ENCODE data around the gene CYP4A11.
A peak's percentile ranks its signal among the peaks of the same experiment; 100 is the strongest.
"Not testable (repeated sequence)": the region's sequence is repeated elsewhere in the genome, so short reads cannot be mapped to it uniquely, and the experiment has no call there.

Gene CYP4A11, protein sequence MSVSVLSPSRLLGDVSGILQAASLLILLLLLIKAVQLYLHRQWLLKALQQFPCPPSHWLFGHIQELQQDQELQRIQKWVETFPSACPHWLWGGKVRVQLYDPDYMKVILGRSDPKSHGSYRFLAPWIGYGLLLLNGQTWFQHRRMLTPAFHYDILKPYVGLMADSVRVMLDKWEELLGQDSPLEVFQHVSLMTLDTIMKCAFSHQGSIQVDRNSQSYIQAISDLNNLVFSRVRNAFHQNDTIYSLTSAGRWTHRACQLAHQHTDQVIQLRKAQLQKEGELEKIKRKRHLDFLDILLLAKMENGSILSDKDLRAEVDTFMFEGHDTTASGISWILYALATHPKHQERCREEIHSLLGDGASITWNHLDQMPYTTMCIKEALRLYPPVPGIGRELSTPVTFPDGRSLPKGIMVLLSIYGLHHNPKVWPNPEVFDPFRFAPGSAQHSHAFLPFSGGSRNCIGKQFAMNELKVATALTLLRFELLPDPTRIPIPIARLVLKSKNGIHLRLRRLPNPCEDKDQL

DNA sequence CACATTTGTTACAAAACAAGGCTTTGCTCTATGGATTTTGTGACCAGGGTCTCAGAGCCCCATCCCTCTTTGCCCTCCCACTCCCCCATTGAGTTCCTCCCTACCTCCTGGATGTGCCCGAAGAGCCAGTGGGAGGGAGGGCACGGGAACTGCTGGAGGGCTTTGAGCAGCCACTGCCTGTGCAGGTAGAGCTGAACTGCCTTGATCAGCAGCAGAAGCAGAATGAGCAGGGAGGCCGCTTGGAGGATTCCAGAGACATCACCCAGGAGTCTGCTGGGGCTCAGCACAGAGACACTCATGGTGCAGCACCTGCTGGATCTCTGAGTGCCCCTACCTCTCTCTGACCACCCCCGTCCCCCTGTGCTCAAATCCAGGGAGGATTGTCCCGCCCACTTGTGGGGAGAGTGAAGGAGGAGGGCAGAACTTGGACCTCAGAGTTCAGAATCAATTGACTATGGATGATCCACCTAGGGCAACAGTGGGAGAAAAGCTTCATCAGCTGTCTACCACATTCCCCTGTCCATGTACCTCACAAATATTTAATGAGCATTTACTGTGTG is at the start of gene CYP4A11:
CYP4A11 (minus strand) TSS at position 342 of the 560 bp plus-strand sequence; CDS start at position 299, 43 bp downstream.
- no peak for DNase-seq (ENCODE audit: low read depth)
- TF ChIP-seq, protein P1, sequence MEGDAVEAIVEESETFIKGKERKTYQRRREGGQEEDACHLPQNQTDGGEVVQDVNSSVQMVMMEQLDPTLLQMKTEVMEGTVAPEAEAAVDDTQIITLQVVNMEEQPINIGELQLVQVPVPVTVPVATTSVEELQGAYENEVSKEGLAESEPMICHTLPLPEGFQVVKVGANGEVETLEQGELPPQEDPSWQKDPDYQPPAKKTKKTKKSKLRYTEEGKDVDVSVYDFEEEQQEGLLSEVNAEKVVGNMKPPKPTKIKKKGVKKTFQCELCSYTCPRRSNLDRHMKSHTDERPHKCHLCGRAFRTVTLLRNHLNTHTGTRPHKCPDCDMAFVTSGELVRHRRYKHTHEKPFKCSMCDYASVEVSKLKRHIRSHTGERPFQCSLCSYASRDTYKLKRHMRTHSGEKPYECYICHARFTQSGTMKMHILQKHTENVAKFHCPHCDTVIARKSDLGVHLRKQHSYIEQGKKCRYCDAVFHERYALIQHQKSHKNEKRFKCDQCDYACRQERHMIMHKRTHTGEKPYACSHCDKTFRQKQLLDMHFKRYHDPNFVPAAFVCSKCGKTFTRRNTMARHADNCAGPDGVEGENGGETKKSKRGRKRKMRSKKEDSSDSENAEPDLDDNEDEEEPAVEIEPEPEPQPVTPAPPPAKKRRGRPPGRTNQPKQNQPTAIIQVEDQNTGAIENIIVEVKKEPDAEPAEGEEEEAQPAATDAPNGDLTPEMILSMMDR (IDR thresholded peaks at IDR 0.05; ENCODE audit: insufficient read depth, low read depth, low read length, missing control alignments), result no peak
- H3K4me3 ChIP-seq (ENCODE audit: low read length), result no peak within 1 kb of the TSS

DNA sequence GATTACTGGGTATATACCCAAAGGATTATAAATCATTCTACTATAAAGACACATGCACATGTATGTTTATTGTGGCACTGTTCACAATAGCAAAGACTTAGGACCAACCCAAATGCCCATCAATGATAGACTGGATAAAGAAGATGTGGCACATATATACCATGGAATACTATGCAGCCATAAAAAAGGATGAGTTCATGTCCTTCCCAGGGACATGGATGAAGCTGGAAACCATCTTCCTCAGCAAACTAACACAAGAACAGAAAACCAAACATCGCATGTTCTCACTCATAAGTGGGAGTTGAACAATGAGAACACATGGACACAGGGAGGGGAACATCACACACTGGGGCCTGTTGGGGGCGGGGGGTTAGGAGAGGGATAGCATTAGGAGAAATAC is 49.3 kb upstream of the CYP4A11 start:
- DNase-seq (ENCODE audit: low read depth); H3K4me3 ChIP-seq (ENCODE audit: low read length): not testable (repeated sequence)

DNA sequence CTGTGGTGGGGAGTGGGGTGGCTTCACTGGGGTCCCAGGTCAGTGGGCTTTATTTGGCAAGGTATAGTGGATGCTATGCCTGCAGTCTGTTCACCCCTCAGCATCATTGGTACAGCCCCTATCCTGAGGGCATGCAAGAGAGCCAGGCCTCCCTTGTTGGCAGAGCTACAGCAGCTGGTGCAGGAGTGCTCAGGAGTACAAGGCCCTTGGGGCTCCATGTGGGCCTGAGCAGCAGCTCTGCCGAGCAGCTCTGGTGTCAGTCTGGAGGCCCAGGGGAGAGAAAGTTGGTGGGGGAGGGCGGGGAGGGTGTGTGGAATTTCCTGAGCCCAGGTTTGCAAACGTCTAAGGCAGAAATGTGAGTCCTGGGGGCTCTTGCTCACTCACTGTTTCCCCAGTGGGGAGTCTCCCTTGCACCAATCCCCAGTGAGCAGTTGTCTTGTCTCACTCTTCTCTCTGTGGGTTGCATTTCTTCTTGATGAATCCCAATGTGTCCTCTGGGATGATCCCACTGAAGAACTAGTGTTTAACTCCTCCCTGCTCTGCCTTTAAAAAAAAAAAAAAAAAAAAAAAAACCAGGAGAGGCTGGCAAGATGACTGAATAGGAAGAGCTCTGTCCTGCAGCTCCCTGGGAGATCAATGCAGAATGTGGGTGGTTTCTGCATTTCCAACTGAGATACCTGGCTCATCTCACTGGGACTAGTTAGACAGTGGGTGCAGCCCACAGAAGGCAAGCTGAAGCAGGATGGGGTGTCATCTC is 42.7 kb upstream of the CYP4A11 start:
- TF ChIP-seq, protein P1 (IDR thresholded peaks at IDR 0.05; ENCODE audit: insufficient read depth, low read depth, low read length, missing control alignments), result no peak
- H3K4me3 ChIP-seq (ENCODE audit: low read length), result no peak overlapping the region
- DNase-seq (ENCODE audit: low read depth), result no peak

DNA sequence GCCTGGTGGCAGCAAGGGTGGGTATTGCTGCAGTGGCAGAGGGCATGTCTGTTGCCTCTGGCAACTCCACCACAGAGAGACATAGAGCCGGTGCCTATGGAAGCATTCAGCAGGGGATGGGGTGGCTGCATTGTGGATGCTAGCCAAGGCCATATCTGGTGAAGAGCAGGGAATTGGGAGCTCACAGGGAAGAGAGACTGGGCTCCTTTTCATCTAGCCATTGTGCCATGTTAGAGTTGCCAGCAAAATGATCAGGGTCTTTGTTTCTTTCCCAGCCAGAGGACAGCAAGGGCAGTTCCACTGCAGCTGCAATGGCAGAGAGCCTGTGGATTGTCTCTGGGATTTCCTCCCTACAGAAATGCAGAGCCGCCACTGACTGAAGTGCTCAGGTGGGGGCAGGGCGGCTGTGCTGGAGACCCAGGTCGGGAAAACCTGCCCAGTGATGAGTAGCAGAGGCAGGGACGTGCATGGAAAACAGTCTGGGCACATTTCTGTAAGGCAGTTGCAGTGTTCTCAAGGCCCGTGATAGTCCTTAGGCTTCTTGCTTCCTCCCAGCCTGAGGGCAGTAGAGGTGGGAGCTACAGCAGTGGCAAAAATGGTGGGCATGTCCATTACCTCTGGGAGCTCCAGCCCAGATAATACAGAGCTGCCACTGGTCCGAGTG is 42.0 kb upstream of the CYP4A11 start:
- DNase-seq (ENCODE audit: low read depth), result no peak
- TF ChIP-seq, protein P1 (IDR thresholded peaks at IDR 0.05; ENCODE audit: insufficient read depth, low read depth, low read length, missing control alignments), result no peak
- H3K4me3 ChIP-seq (ENCODE audit: low read length), result no peak overlapping the region

DNA sequence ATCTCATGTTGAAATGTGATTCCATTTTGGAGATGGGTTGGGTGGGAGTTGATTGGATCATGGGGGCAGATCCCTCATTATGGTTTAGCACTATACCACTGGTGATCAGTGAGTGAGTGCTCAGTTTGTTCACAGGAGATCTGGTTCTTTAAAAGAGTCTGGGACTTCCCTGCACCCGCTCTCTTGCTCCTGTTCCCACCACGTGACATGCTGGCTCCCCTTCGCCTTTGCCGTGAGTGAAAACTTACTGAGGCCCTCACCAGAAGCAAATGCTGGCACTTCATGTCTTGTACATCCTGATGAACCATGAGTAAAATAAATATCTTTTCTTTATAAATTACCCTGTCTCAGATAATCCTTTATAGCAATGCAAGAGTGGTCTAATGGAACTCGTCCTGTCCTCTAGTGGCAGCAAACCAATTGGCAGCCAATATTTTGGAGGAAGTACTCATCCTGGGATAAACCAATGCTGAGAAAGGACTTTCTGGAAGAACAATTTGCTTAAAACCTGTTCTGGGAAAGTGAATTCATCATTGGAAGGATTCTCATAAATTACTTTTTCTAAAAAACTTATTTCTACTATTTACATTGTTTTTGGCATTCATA is 27.8 kb upstream of the CYP4A11 start:
- no peak for DNase-seq (ENCODE audit: low read depth)
- TF ChIP-seq, protein P1 (IDR thresholded peaks at IDR 0.05; ENCODE audit: insufficient read depth, low read depth, low read length, missing control alignments), result peak; percentile 38
- no peak overlapping the region for H3K4me3 ChIP-seq (ENCODE audit: low read length)

DNA sequence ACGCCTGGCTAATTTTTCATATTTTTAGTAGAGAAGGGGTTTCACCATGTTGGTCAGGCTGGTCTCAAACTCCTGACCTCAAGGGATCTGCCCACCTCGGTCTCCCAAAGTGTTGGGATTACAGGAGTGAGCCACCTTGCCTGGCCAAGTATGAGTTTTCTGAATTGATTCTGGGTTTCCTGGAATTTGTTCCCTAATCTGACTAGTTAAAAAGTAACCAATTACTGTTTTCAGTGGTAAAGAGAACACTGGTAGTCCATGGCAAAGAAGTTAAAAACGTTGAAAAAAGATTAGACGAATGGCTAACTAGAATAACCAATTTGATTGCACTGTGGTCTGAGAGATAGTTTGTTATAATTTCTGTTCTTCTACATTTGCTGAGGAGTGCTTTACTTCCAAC is 21.0 kb upstream of the CYP4A11 start:
- not testable (repeated sequence) for H3K4me3 ChIP-seq (ENCODE audit: low read length); DNase-seq (ENCODE audit: low read depth)

DNA sequence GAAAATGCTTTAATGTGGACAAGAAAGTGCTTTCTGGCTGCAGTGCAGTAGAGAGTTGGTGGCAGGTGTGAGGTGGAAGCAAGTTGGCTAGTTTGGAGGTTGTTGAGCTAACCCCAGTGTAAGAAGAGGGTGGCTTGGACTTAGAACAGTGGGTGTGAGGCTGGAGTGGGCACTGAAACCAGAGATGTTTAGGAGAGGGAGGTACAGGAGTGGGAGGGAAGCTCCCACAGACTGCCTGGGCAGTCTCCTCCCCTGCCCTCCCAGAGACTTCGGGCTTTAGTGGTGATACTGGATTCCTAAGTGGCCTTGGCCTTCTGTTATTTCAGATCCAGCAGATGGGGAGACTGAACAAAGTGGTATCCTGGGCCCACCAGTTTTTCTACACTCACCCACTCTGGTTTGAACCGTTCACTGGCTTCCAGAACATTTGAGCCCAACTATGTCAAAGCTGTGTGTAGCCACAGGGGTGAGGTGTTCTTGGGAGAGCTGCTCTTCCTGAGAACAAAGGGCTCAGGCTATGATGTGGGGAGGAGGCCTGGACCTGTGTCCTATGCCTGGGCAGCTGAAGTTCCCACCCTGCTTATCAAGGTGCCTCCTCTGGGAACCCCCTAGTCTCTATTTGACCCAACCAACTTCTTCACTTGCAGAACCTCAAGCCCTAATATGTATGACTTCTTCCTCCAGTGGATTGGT is 19.9 kb upstream of the CYP4A11 start:
- no peak for DNase-seq (ENCODE audit: low read depth)
- TF ChIP-seq, protein P1 (IDR thresholded peaks at IDR 0.05; ENCODE audit: insufficient read depth, low read depth, low read length, missing control alignments), result no peak
- H3K4me3 ChIP-seq (ENCODE audit: low read length), result no peak overlapping the region

All from epithelial cell of esophagus (primary cell).